ENCODE measurements around the gene CD247.

- no peak for TF ChIP-seq CTCF (IDR thresholded peaks at IDR 0.05)
- TF ChIP-seq POLR2AphosphoS5 (IDR thresholded peaks at IDR 0.05), result no peak
- TF ChIP-seq EP300 (IDR thresholded peaks at IDR 0.05), result no peak
- no peak for TF ChIP-seq POLR2A (IDR thresholded peaks at IDR 0.05)
Measured at GRCh38 chr1:167427848-167428247, 90.5 kb downstream of the CD247 start.

Measured in suprapubic skin (tissue), 4 donors.